Activated CD8-positive, alpha-beta memory T cell treated with anti-CD3 and anti-CD28 coated beads for 36 hours (primary cell): ENCODE data around the gene UVRAG. TPM values are rescaled to one million over a fixed set of nuclear protein-coding genes. Genes with fewer than 3 reads are reported as not detected.

Source experiments
- CTCF ChIA-PET: fragments of 350-600 bp; sonication (Branson Sonifier 250); formaldehyde crosslinking; loops from one replicate; lab custom pipeline; 2021; ENCODE audit warnings: antibody characterized with exemption; lab: Charles Lee
- POLR2A ChIA-PET: fragments of 350-600 bp; sonication (Branson Sonifier 250); formaldehyde crosslinking; loops from one replicate; lab custom pipeline; 2021; ENCODE audit warnings: antibody characterized with exemption; lab: Charles Lee
- total RNA-seq, 2 experiments: library from RNA; stranded (reverse); gene quantifications; one replicate each; pipeline ENCODE4 v1.2.3, GENCODE V29; 2021

UVRAG gene
- total RNA-seq, 2 experiments from 2014 or later, result 15.7 to 16.4 TPM

- ChIA-PET CTCF (no interaction called here), POLR2A (no interaction called here)
These were observed 364.1 kb downstream of the UVRAG start for GRCh38 chr11:76179147-76179546.

DNA sequence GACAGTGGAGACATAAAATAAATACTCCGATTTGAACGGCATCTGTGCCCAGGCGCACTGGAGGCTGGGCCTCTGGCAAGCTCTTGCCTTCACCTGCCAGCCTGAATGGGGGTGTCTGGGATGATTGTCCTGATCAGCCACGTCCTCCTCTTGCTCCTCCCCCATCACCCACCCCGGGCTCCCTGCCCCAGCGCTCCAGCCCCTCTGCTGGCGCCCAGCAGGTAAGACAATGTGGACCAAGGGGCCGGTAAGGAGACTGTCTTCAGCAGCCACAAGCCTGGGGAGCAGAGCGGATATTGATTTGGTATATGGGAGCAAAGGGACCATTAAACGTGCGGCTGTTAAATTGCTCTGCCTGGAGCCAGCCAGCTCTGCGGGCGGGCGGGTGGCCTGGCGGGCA, 366.4 kb downstream of the UVRAG start:
- ChIA-PET POLR2A (no interaction called here), CTCF (no interaction called here)

GRCh38 chr11:76184551-76184993, 369.6 kb downstream of the UVRAG start:
- ChIA-PET CTCF (no interaction called here), POLR2A (no interaction called here)

- POLR2A ChIA-PET, result no interaction called here
- CTCF ChIA-PET, result no interaction called here
These were observed 370.5 kb downstream of the UVRAG start for GRCh38 chr11:76185511-76185910.

DNA sequence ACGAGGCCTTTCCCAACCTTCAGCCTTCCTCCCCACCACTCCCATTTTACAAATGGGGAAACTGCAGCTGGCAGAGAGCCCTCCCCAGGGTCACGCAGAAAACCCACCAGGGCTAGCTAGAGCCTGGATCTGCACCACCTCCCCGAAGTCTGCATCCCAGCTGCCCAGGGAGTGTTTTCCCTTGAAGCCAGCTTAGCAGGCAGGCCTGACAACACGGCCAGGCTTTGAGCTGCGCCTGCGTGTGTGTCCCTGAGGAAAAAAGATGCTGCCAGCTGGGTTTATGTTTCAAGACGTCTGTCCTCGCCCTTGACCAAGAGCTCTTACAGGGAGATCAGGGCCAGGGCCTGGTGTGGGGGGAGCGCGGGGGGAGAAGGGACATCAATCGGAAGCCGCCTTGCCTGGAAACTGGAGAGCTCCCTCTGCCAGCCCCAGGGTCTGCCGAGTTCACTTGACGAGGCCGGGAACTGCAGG, 371.0 kb downstream of the UVRAG start:
- CTCF ChIA-PET, result no interaction called here
- POLR2A ChIA-PET, result no interaction called here

DNA sequence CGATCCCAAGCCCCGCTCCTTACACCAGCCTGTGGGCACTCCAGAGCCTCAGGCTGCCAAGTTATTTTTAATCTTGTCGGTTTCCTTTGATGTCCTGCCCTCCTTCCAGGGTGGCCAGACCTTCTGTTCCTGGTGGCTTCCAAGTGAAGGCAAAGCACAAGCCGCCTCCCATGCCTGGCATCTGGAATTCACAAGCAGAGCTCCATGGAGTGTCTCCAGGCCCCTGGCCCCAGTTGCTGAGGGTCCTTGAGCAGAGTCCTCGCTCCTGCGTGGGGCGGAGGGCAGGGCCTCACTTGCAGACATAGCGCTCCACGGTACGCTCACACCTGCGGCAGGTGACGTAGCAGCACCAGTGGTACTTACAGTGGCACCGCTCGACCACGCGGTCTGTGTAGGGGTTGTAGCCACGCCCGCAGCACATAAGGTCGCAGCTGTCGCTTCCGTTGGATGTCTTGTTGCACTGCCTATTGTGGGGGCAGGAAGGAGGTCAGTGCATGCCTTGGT, 371.8 kb downstream of the UVRAG start:
- ChIA-PET CTCF (no interaction called here), POLR2A (no interaction called here)

DNA sequence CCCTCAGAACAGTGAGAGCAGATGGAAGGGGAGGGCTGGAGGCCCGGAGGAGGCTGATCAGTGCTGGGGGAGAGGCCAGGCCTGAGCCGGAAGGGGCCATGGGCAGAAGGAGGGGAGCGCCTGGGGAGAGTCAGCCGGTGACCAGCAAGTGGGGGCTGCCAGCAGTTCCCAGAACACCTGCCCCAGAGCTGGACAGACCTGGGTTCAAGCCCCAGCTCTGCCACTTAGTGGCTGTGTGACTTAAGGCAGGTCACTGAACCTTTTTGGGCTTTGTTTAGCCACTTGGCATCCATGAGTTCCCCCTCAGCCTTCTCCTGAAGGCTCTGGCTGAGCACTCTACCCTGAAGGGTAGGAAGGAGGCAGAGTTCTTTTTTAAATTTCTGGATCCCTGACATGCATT, 373.9 kb downstream of the UVRAG start:
- CTCF ChIA-PET, result no interaction called here
- POLR2A ChIA-PET, result no interaction called here

DNA sequence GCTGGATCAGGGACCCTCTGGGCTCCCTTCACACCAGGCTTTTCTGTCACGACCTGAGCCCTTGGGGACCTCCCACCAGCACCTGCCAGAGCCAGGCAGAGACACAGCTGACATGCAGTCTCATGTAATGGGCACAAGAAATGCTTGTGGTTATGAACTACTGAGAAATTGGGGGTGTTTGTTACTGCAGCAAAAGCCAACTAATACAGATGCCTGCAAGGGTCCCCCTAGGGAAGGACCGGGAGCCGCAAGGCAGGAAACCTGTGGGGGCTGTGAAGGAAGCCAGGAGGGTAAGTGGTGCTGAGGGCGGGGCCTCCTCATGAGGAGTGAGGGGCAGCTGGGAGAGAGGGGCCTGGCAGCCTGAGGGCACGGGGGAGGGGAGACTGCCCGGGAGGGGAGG, 374.7 kb downstream of the UVRAG start:
- ChIA-PET POLR2A (no interaction called here), CTCF (no interaction called here)

GRCh38 chr11:76190376-76190775, 375.4 kb downstream of the UVRAG start:
- CTCF ChIA-PET, result interaction anchor here (1.2 kb wide), 2 partner anchors 38 to 293 kb away, joined by 3 to 4 read pairs; no protein-coding TSS in a partner anchor
- POLR2A ChIA-PET, result no interaction called here

Other genes starting within 250 kb of the UVRAG start
- under 1 TPM; 0.11 to 0.13 TPM for gene MAP6, start 146.2 kb upstream of the UVRAG start, total RNA-seq
- gene MOGAT2, start 97.4 kb upstream of the UVRAG start, total RNA-seq, result not detected
- 1 to 10 TPM; 4.3 to 4.9 TPM for gene DGAT2, start 46.4 kb upstream of the UVRAG start, total RNA-seq